ENCODE data around the gene SLC6A16. TPM values are rescaled to one million over a fixed set of nuclear protein-coding genes. Genes with fewer than 3 reads are reported as not detected.

Gene SLC6A16
- 0.93 TPM for total RNA-seq

GRCh38 chr19:49324801-49325576 lies at the start of gene SLC6A16:
TSS of gene SLC6A16 (minus strand) at chr19:49325191. CDS start at chr19:49311347, 13,844 bp downstream.

GRCh38 chr19:49363268-49364082 lies 38.5 kb upstream of the SLC6A16 start, which contains the start of gene DKKL1:
TSS of gene DKKL1 (plus strand) at chr19:49363877. CDS start at chr19:49363999, 122 bp downstream.

GRCh38 chr19:49362048-49362928 lies 37.3 kb upstream of the SLC6A16 start, which contains the start of gene TEAD2:
TSS of gene TEAD2 (minus strand) at chr19:49362416. CDS start at chr19:49360075, 2,341 bp downstream.

GRCh38 chr19:49335071-49335783 lies 10.2 kb upstream of the SLC6A16 start, which contains the start of gene CD37:
TSS of gene CD37 (plus strand) at chr19:49335406. CDS start at chr19:49335541, 135 bp downstream.

Other genes with a start within 250 kb of the SLC6A16 start
- gene SNRNP70, start 239.7 kb downstream of the SLC6A16 start, total RNA-seq: 301 TPM
- gene LIN7B, start 210.8 kb downstream of the SLC6A16 start, total RNA-seq: 12.2 TPM
- gene C19orf73, start 206.0 kb downstream of the SLC6A16 start, total RNA-seq: 2.0 TPM
- 27.9 TPM for gene PPFIA3, start 205.6 kb downstream of the SLC6A16 start, total RNA-seq
- 18.6 TPM for gene HRC, start 169.8 kb downstream of the SLC6A16 start, total RNA-seq
- gene TRPM4, start 167.4 kb downstream of the SLC6A16 start, total RNA-seq: 16.3 TPM
- 4.7 TPM for gene CD37, start 10.2 kb upstream of the SLC6A16 start, total RNA-seq
- 29.5 TPM for gene TEAD2, start 37.2 kb upstream of the SLC6A16 start, total RNA-seq
- not detected for gene DKKL1, start 38.7 kb upstream of the SLC6A16 start, total RNA-seq
- 0.27 TPM for gene KASH5, start 63.1 kb upstream of the SLC6A16 start, total RNA-seq
- not detected for gene PTH2, start 98.2 kb upstream of the SLC6A16 start, total RNA-seq
- not detected for gene GFY, start 100.2 kb upstream of the SLC6A16 start, total RNA-seq
- 78.0 TPM for gene SLC17A7, start 116.3 kb upstream of the SLC6A16 start, total RNA-seq
- 77.4 TPM for gene PIH1D1, start 126.6 kb upstream of the SLC6A16 start, total RNA-seq
- gene ALDH16A1, start 128.0 kb upstream of the SLC6A16 start, total RNA-seq: 24.0 TPM
- gene FLT3LG, start 149.0 kb upstream of the SLC6A16 start, total RNA-seq: 1.3 TPM
- gene RPL13A, start 162.4 kb upstream of the SLC6A16 start, total RNA-seq: 1,223 TPM
- 4,219 TPM for gene RPS11, start 171.2 kb upstream of the SLC6A16 start, total RNA-seq
- 94.0 TPM for gene FCGRT, start 187.5 kb upstream of the SLC6A16 start, total RNA-seq
- gene RCN3, start 202.8 kb upstream of the SLC6A16 start, total RNA-seq: 58.3 TPM